ENCODE results near the gene SUCLG2.
A peak's percentile ranks its signal among the peaks of the same experiment; 100 is the strongest.

SUCLG2 gene

GRCh38 chr3:67674055-67674454 lies 19.6 kb upstream of the SUCLG2 start:
- Mint-ChIP-seq H3K4me3 (peak overlapping the region; percentile 2), H3K9me3 (no peaks in the 10 kb centered on the region), H3K27ac (ENCODE audit: low read depth) (peak overlapping the region; percentile 19), H3K27me3 (no peaks in the 10 kb centered on the region), H3K4me1 (peaks cover 17% of the 10 kb centered on the region), H3K36me3 (ENCODE audit: insufficient read depth) (no peaks in the 10 kb centered on the region)
- DNase-seq (ENCODE audit: low spot score in 2 of 2) (no peak), ATAC-seq (replicated peaks; ENCODE audit: extremely low read depth, poor library complexity, severe bottlenecking) (peak; percentile 30)

GRCh38 chr3:67662733-67663132 lies 8.3 kb upstream of the SUCLG2 start:
- DNase-seq (ENCODE audit: low spot score in 2 of 2) (no peak), ATAC-seq (replicated peaks; ENCODE audit: extremely low read depth, poor library complexity, severe bottlenecking) (peak; percentile 90)
- H3K4me1 Mint-ChIP-seq = peaks cover 42% of the 10 kb centered on the region
- peaks cover 9% of the 10 kb centered on the region for H3K9me3 Mint-ChIP-seq
- no peaks in the 10 kb centered on the region for H3K27me3 Mint-ChIP-seq
- H3K36me3 Mint-ChIP-seq (ENCODE audit: insufficient read depth) = no peaks in the 10 kb centered on the region
- no peak overlapping the region for H3K27ac Mint-ChIP-seq (ENCODE audit: low read depth)
- peak overlapping the region; percentile 2 for H3K4me3 Mint-ChIP-seq

GRCh38 chr3:67661089-67661488 lies 6.7 kb upstream of the SUCLG2 start:
- Mint-ChIP-seq H3K27ac (ENCODE audit: low read depth) (no peak overlapping the region), H3K9me3 (peaks cover 6% of the 10 kb centered on the region), H3K4me3 (no peak overlapping the region), H3K27me3 (no peaks in the 10 kb centered on the region), H3K4me1 (peaks cover 50% of the 10 kb centered on the region), H3K36me3 (ENCODE audit: insufficient read depth) (peaks cover under 1% of the 10 kb centered on the region)
- DNase-seq (ENCODE audit: low spot score in 2 of 2) (no peak), ATAC-seq (replicated peaks; ENCODE audit: extremely low read depth, poor library complexity, severe bottlenecking) (no peak)

DNA sequence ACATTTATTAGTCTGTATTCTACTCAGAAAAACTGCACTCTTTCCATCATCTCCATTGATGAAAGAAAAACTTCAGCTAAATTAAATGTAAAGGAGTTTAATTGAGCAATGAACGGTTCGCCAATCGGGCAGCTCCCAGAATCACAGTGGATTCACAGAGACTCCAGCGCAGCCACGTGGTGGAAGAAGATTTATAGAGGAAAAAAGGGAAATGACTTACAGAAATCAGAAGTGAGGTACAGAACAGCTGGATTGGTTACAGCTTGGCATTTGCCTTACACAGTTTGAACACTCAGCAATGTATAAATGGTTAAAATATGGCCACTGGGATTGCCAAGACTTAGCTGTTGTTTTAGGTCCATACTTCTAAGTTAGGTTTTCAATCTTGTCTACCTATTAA lies 2.8 kb upstream of the SUCLG2 start:
- Mint-ChIP-seq H3K27me3 (no peaks in the 10 kb centered on the region), H3K4me3 (no peak overlapping the region), H3K9me3 (peaks cover 6% of the 10 kb centered on the region), H3K27ac (ENCODE audit: low read depth) (no peak overlapping the region), H3K36me3 (ENCODE audit: insufficient read depth) (peaks cover 10% of the 10 kb centered on the region), H3K4me1 (peaks cover 53% of the 10 kb centered on the region)
- ATAC-seq (replicated peaks; ENCODE audit: extremely low read depth, poor library complexity, severe bottlenecking) (no peak), DNase-seq (ENCODE audit: low spot score in 2 of 2) (no peak)

- H3K4me1 Mint-ChIP-seq = peaks cover 57% of the 10 kb centered on the region
- DNase-seq (ENCODE audit: low spot score in 2 of 2) = no peak
Measured at GRCh38 chr3:67656614-67657013, 2.2 kb upstream of the SUCLG2 start.

GRCh38 chr3:67655364-67656121 lies 1.1 kb upstream of the SUCLG2 start:
- Mint-ChIP-seq H3K4me3 (peak overlapping the region; percentile 72), H3K27me3 (no peaks in the 10 kb centered on the region), H3K27ac (ENCODE audit: low read depth) (peak overlapping the region; percentile 78), H3K9me3 (peaks cover 6% of the 10 kb centered on the region), H3K4me1 (peaks cover 60% of the 10 kb centered on the region), H3K36me3 (ENCODE audit: insufficient read depth) (peaks cover 10% of the 10 kb centered on the region)
- DNase-seq (ENCODE audit: low spot score in 2 of 2) (peak; percentile 63 to 82), ATAC-seq (replicated peaks; ENCODE audit: extremely low read depth, poor library complexity, severe bottlenecking) (peak; percentile 77)

More at GRCh38 chr3:67656614-67657013, 2.2 kb upstream of the SUCLG2 start:
- Mint-ChIP-seq H3K9me3 (peaks cover 6% of the 10 kb centered on the region), H3K4me3 (no peak overlapping the region), H3K27me3 (no peaks in the 10 kb centered on the region), H3K36me3 (ENCODE audit: insufficient read depth) (peaks cover 10% of the 10 kb centered on the region), H3K27ac (ENCODE audit: low read depth) (peak overlapping the region; percentile 78)
- no peak for ATAC-seq (replicated peaks; ENCODE audit: extremely low read depth, poor library complexity, severe bottlenecking)

DNA sequence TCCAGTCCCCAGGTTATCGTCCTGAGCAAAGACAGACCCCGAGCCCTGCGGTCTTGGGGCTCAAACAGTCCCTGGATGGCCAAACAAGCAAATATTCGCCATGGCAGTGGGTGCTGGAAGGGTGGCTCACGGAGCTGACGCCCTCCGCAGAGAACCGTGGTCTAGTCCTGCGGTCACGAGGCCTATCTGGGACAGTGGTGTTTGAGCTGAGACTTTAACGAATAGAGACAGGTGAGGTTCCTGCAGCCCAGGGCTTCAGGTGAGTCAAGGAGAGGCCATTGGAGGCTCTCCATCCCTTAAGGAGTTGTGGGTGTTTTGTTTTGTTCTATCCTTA lies 399 bp upstream of the SUCLG2 start:
- H3K4me1 Mint-ChIP-seq = peaks cover 60% of the 10 kb centered on the region
- peaks cover 10% of the 10 kb centered on the region for H3K36me3 Mint-ChIP-seq (ENCODE audit: insufficient read depth)
- peaks cover 6% of the 10 kb centered on the region for H3K9me3 Mint-ChIP-seq
- H3K27ac Mint-ChIP-seq (ENCODE audit: low read depth) = peak overlapping the region; percentile 78
- H3K4me3 Mint-ChIP-seq = peak overlapping the region; percentile 72
- ATAC-seq (replicated peaks; ENCODE audit: extremely low read depth, poor library complexity, severe bottlenecking) (no peak), DNase-seq (ENCODE audit: low spot score in 2 of 2) (peak in 1 of 2 donors; percentile 17)
- no peaks in the 10 kb centered on the region for H3K27me3 Mint-ChIP-seq

DNA sequence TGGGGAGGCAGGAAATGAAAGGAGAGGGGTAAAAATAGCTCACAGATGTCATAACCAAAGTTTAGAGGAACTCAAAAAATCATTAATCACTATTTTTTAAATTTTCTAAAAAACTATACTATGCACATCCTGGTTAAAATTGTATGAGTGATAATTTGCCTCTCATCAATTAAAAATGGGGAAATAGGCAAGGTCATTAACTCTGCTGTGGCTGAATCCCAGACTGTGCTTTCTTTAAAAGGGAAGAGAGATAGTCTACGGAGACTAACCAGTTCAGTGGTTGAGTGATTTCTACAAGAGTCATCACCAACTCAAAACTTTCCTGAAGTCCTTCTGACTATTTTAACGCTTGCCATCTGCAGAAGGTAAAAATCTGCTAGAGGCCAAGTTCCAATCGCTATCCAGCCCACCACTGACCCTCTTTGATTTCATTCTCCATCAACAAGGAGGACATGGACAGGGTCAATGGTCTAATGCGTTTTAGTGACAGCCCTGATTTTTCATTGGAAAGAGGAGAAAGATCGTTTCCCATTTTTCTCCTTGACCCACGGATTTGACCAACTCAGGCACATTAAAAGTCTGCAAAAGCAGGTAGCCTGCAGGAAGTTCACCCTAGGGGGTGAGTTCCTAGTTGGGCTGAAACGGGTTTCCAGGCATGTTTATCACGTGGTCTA lies 850 bp downstream of the SUCLG2 start:
- Mint-ChIP-seq H3K36me3 (ENCODE audit: insufficient read depth) (peaks cover 10% of the 10 kb centered on the region), H3K4me1 (peaks cover 66% of the 10 kb centered on the region), H3K9me3 (peaks cover 6% of the 10 kb centered on the region), H3K27me3 (no peaks in the 10 kb centered on the region), H3K27ac (ENCODE audit: low read depth) (peak overlapping the region; percentile 37), H3K4me3 (peak overlapping the region; percentile 72)
- ATAC-seq (replicated peaks; ENCODE audit: extremely low read depth, poor library complexity, severe bottlenecking) (no peak), DNase-seq (ENCODE audit: low spot score in 2 of 2) (no peak)

GRCh38 chr3:67650084-67650483 lies 4.3 kb downstream of the SUCLG2 start:
- DNase-seq (ENCODE audit: low spot score in 2 of 2) (no peak), ATAC-seq (replicated peaks; ENCODE audit: extremely low read depth, poor library complexity, severe bottlenecking) (no peak)
- Mint-ChIP-seq H3K4me1 (peaks cover 62% of the 10 kb centered on the region), H3K27ac (ENCODE audit: low read depth) (no peak overlapping the region), H3K36me3 (ENCODE audit: insufficient read depth) (no peaks in the 10 kb centered on the region), H3K27me3 (no peaks in the 10 kb centered on the region), H3K9me3 (no peaks in the 10 kb centered on the region), H3K4me3 (no peak overlapping the region)

- Mint-ChIP-seq H3K36me3 (ENCODE audit: insufficient read depth) (no peaks in the 10 kb centered on the region), H3K4me3 (no peak overlapping the region)
Measured at GRCh38 chr3:67649681-67650080, 4.7 kb downstream of the SUCLG2 start.

GRCh38 chr3:67648701-67649100 lies 5.7 kb downstream of the SUCLG2 start:
- no peak overlapping the region for H3K4me3 Mint-ChIP-seq

More at GRCh38 chr3:67649681-67650080, 4.7 kb downstream of the SUCLG2 start:
- peaks cover 62% of the 10 kb centered on the region for H3K4me1 Mint-ChIP-seq
- H3K27me3 Mint-ChIP-seq = no peaks in the 10 kb centered on the region
- no peaks in the 10 kb centered on the region for H3K9me3 Mint-ChIP-seq
- no peak overlapping the region for H3K27ac Mint-ChIP-seq (ENCODE audit: low read depth)
- ATAC-seq (replicated peaks; ENCODE audit: extremely low read depth, poor library complexity, severe bottlenecking) (no peak), DNase-seq (ENCODE audit: low spot score in 2 of 2) (no peak)

DNA sequence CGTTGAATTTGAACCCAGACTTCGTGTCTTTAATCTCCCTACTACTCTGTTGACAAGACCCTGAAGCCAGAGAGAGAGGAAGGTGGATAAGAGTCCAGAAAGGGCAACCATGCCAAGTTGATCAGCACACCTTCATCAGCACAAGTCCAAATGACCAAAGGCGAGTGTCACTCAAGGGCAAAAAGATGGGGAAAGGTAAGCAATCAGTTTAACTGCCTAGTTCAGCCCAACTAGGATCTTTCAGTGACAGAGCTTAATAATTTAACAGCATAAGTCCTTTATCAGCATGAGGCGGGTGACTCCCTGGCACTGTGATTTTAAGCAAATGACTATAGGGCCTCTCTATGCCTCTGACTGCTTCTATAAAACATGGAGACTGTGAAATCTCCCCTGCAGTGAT lies 6.2 kb downstream of the SUCLG2 start:
- peaks cover 75% of the 10 kb centered on the region for H3K4me1 Mint-ChIP-seq
- no peak overlapping the region for H3K4me3 Mint-ChIP-seq
- no peak overlapping the region for H3K27ac Mint-ChIP-seq (ENCODE audit: low read depth)
- ATAC-seq (replicated peaks; ENCODE audit: extremely low read depth, poor library complexity, severe bottlenecking) (no peak), DNase-seq (ENCODE audit: low spot score in 2 of 2) (no peak)
- no peaks in the 10 kb centered on the region for H3K27me3 Mint-ChIP-seq
- H3K36me3 Mint-ChIP-seq (ENCODE audit: insufficient read depth) = peaks cover 2% of the 10 kb centered on the region
- no peaks in the 10 kb centered on the region for H3K9me3 Mint-ChIP-seq

More at GRCh38 chr3:67648701-67649100, 5.7 kb downstream of the SUCLG2 start:
- H3K9me3 Mint-ChIP-seq = no peaks in the 10 kb centered on the region
- no peaks in the 10 kb centered on the region for H3K27me3 Mint-ChIP-seq
- no peak overlapping the region for H3K27ac Mint-ChIP-seq (ENCODE audit: low read depth)
- no peak for DNase-seq (ENCODE audit: low spot score in 2 of 2)
- ATAC-seq (replicated peaks; ENCODE audit: extremely low read depth, poor library complexity, severe bottlenecking) = no peak
- peaks cover 71% of the 10 kb centered on the region for H3K4me1 Mint-ChIP-seq
- H3K36me3 Mint-ChIP-seq (ENCODE audit: insufficient read depth) = peaks cover 2% of the 10 kb centered on the region

DNA sequence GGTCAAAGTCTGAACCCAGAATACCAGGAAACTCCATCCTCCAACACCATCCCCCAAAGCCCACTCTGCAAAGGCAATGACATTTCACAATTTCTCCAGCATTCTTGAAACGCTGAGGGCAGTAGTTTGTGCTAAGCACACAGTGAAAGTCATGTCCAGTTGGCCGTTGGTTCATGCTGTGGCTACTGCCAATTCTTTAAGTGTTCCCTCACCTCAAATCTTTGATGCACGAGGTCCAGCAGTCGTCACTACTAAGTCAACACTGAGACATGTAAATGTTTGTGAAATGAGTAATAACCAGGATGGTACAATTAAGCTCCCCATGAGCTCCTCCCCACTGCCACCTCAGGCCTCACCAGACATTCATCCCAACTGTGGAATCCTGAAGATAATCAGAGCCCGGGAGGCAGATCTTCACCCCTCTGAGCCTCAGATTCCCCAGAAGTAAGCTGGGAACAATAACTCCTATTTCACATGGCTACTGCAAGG lies 7.0 kb downstream of the SUCLG2 start:
- Mint-ChIP-seq H3K4me3 (no peak overlapping the region), H3K36me3 (ENCODE audit: insufficient read depth) (peaks cover 2% of the 10 kb centered on the region), H3K27me3 (no peaks in the 10 kb centered on the region), H3K9me3 (no peaks in the 10 kb centered on the region), H3K27ac (ENCODE audit: low read depth) (no peak overlapping the region), H3K4me1 (peaks cover 68% of the 10 kb centered on the region)
- DNase-seq (ENCODE audit: low spot score in 2 of 2) = no peak
- ATAC-seq (replicated peaks; ENCODE audit: extremely low read depth, poor library complexity, severe bottlenecking) = no peak

Data from central memory CD8-positive, alpha-beta T cell (primary cell).